Endothelial cell of umbilical vein (primary cell): ENCODE results near the gene TRPM5. TPM values are rescaled to one million over a fixed set of nuclear protein-coding genes. Genes with fewer than 3 reads are reported as not detected.
A peak's percentile ranks its signal among the peaks of the same experiment; 100 is the strongest.

ENCODE experiments used
- BruUV-seq: library from RNA; stranded (reverse); fragments of 400-500 nt; replicated peaks from 2 replicates; lab custom pipeline; 2021; lab: Mats Ljungman, UMichigan
- CTCF ChIA-PET: fragments of 300-600, 350-600 bp; sonication (Branson Sonifier 250); formaldehyde crosslinking; loops from one replicate; lab custom pipeline; 2021; ENCODE audit warnings: antibody characterized with exemption, inconsistent platforms; lab: Charles Lee
- POLR2A ChIA-PET: fragments of 300-600, 350-600 bp; sonication (Branson Sonifier 250); formaldehyde crosslinking; loops from one replicate; lab custom pipeline; 2021; ENCODE audit warnings: antibody characterized with exemption, inconsistent platforms; lab: Charles Lee
- DNase-seq: peaks from one replicate; pipeline ENCODE4 v3.0.0-alpha.2; 2011; ENCODE audit warnings: low read depth, low spot score
- FAIRE-seq: peaks from 2 replicates; lab custom pipeline; 2011; peaks lifted over from hg19 to GRCh38; lab: Jason Lieb, UNC
- H2AFZ ChIP-seq: 2 replicates; pipeline ENCODE4 v1.6.0; 2012; ENCODE audit warnings: low read depth, low read length, control low read depth, inconsistent platforms
- H3K27ac ChIP-seq: 2 replicates; pipeline ENCODE4 v1.5.1; 2011; ENCODE audit warnings: low read depth, mild to moderate bottlenecking, control low read depth, low read length, moderate library complexity; ENCODE audit not compliant: insufficient read depth
- H3K27me3 ChIP-seq, 2 experiments: 2 replicates each; pipeline versions ENCODE4 v1.6.0 to v1.6.1; 2011; ENCODE audit warnings: low read length in 2 of 2, mixed read lengths in 1 of 2; ENCODE audit not compliant: control insufficient read depth in 2 of 2, insufficient read depth in 2 of 2
- H3K36me3 ChIP-seq, 2 experiments: 2 replicates in 1 of 2; 3 replicates in 1 of 2; pipeline ENCODE4 v1.5.1; 2011; ENCODE audit warnings: low read length in 2 of 2, mild to moderate bottlenecking in 1 of 2, moderate library complexity in 1 of 2; ENCODE audit not compliant: control insufficient read depth in 2 of 2, insufficient read depth in 2 of 2; ENCODE audit errors: extremely low read depth in 1 of 2
- H3K4me1 ChIP-seq: 3 replicates; pipeline ENCODE4 v1.5.1; 2011; ENCODE audit warnings: mild to moderate bottlenecking, low read length; ENCODE audit not compliant: control insufficient read depth, insufficient read depth; ENCODE audit errors: extremely low read depth
- H3K4me2 ChIP-seq: 2 replicates; pipeline ENCODE4 v1.6.1; 2011; ENCODE audit warnings: low read length, control low read depth, mixed read lengths; ENCODE audit not compliant: insufficient read depth
- H3K4me3 ChIP-seq, 3 experiments: fragments of 200-600 bp in 1 of 3; sonication (generic), shearing (Covaris generic) in 1 of 3; replicated peaks in 1 of 3; 2 replicates each; pipeline ENCODE4 v1.5.1; 2011 to 2016; ENCODE audit warnings: control low read depth in 3 of 3, low read length in 3 of 3, mild to moderate bottlenecking in 2 of 3, inconsistent platforms in 1 of 3, low read depth in 1 of 3, moderate library complexity in 1 of 3; ENCODE audit not compliant: insufficient read depth in 1 of 3
- H3K79me2 ChIP-seq: 2 replicates; pipeline ENCODE4 v1.6.0; 2012; ENCODE audit warnings: low read length, inconsistent platforms; ENCODE audit not compliant: control insufficient read depth, insufficient read depth
- H3K9ac ChIP-seq: replicated peaks from 2 replicates; pipeline ENCODE3; 2011; ENCODE audit warnings: low read length, control low read depth; ENCODE audit not compliant: insufficient read depth; ENCODE audit errors: extremely low read depth
- H3K9me1 ChIP-seq: replicated peaks from 3 replicates; pipeline ENCODE4 v1.6.0; 2011; ENCODE audit warnings: mild to moderate bottlenecking, low read length; ENCODE audit not compliant: control insufficient read depth, insufficient read depth; ENCODE audit errors: extremely low read depth
- H3K9me3 ChIP-seq: replicated peaks from 2 replicates; pipeline ENCODE4 v1.5.1; 2012; ENCODE audit warnings: low read length, inconsistent platforms; ENCODE audit not compliant: control insufficient read depth, insufficient read depth
- H4K20me1 ChIP-seq: replicated peaks from 2 replicates; pipeline ENCODE3; 2011; ENCODE audit warnings: mild to moderate bottlenecking, low read length; ENCODE audit not compliant: control insufficient read depth, insufficient read depth; ENCODE audit errors: extremely low read depth
- EZH2 ChIP-seq: IDR thresholded peaks from 2 replicates; pipeline ENCODE4 v1.6.1; 2012; ENCODE audit warnings: borderline replicate concordance, low read depth, mild to moderate bottlenecking, moderate library complexity, low read length, inconsistent platforms; ENCODE audit not compliant: severe bottlenecking
- FOS ChIP-seq: IDR thresholded peaks from 2 replicates; pipeline ENCODE4 v1.6.1; 2011; ENCODE audit warnings: mild to moderate bottlenecking, low read length, moderate library complexity, borderline replicate concordance; ENCODE audit not compliant: insufficient read depth
- GATA2 ChIP-seq: IDR thresholded peaks from 2 replicates; pipeline ENCODE4 v1.7.0; 2011; ENCODE audit warnings: low read depth, mild to moderate bottlenecking, moderate library complexity, mixed read lengths, low read length; ENCODE audit not compliant: insufficient read length, insufficient read depth
- JUN ChIP-seq: IDR thresholded peaks from 2 replicates; pipeline ENCODE4 v1.6.1; 2011; ENCODE audit warnings: borderline replicate concordance, low read depth; ENCODE audit not compliant: insufficient read length, insufficient read depth
- MYC ChIP-seq: IDR thresholded peaks from one replicate; pipeline ENCODE4 v1.6.1; 2011; ENCODE audit warnings: mild to moderate bottlenecking, low read depth, low read length
- POLR2A ChIP-seq: IDR thresholded peaks from 2 replicates; pipeline ENCODE4 v1.6.1; 2012; ENCODE audit warnings: low read depth, mild to moderate bottlenecking, control low read depth, low read length
- POLR2AphosphoS5 ChIP-seq: IDR thresholded peaks from 2 replicates; pipeline ENCODE4 v1.6.1; 2012; ENCODE audit warnings: low read depth, mild to moderate bottlenecking, control low read depth, low read length, moderate library complexity; ENCODE audit not compliant: insufficient read depth
- dilution Hi-C: fragments of 300-500 bp; cut with MboI; formaldehyde crosslinking; loops from one replicate; pipeline ENCODE4 v1.15.0; 2019; ENCODE audit warnings: low sequenced_read_pairs; ENCODE audit not compliant: extremely low pct_ligation_motif_present
- intact Hi-C: fragments of 100-400 bp; cut with micrococcal nuclease; formaldehyde crosslinking; loops from one replicate; pipeline ENCODE4 v1.10.0; 2022
- polyA plus RNA-seq, 4 experiments: library from polyadenylated mRNA; depleted of rRNA in 3 of 4; stranded (reverse) in 3 of 4; unstranded in 1 of 4; fragments of >200 nt; gene quantifications; 2 replicates each; pipeline versions ENCODE4 v1.2.1 to v1.2.3, GENCODE V29; 2011 to 2012; ENCODE audit warnings: missing spikeins in 1 of 4
- total RNA-seq: library from RNA; stranded (reverse); gene quantifications from 2 replicates; pipeline ENCODE4 v1.2.3, GENCODE V29; 2021
- TF ChIP-seq, protein P1 (sequence below), 2 donors: IDR thresholded peaks; 1 replicate in 1 of 2; 2 replicates in 1 of 2; pipeline ENCODE4 v1.5.1; 2011; ENCODE audit warnings: low read length in 2 of 2, mild to moderate bottlenecking in 2 of 2, moderate library complexity in 2 of 2, control low read depth in 1 of 2, inconsistent platforms in 1 of 2, low read depth in 1 of 2; ENCODE audit not compliant: insufficient read depth in 1 of 2; ENCODE audit errors: extremely low read depth in 1 of 2
- TF ChIP-seq, protein P2 (sequence below): IDR thresholded peaks from 2 replicates; pipeline ENCODE4 v1.6.1; 2011; ENCODE audit not compliant: insufficient read depth, insufficient read length

The TRPM5 gene
- total and polyA plus RNA-seq, 2 donors (not counting 3 experiments of a cell fraction or from before 2014, with no cell fraction given) = not detected

DNA sequence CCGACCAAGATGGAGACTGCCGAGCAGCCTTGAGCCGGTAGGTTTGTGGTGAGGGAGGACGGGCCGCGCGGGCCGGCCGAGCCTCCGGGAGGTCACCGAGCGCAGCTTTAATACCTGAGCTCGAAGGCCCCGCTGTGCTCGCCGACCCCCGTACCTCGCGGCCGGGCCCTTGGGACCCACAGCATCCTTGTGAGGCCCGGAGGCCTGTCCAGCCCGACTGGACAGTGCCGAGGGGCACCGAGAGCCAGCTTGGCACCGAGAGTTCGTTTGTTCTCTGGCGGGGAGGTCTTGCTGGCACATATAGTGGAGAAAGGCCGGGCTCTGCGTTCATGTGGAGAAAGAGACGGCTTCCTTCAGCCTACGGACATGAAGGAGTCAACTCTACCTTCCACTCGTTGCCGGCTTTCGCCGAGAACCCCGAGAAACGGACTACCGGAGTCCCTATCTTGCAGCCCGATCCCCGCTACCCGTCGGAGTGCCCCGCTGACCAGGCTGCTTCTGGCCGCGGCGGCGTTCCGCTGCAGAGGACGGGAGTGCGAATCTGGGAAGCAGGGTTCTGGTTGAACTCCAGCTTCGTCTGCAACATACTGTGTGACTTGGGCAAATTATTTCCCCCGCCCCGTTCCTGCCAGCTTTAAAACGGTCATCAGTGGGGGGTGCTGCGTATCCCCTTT lies 43.4 kb downstream of the TRPM5 start:
- Histone ChIP-seq H4K20me1 (no peaks in the 10 kb centered on the region), H3K36me3 (peaks cover 7 to 29% of the 10 kb centered on the region in 2 experiments), H3K9me1 (no peaks in the 10 kb centered on the region), H3K27ac (peak overlapping the region; percentile 93), H3K4me2 (peak overlapping the region; percentile 82), H3K4me1 (peaks cover 18% of the 10 kb centered on the region), H2AFZ (peak overlapping the region; percentile 3), H3K79me2 (peaks cover 17% of the 10 kb centered on the region), H3K27me3 (no peaks in the 10 kb centered on the region), H3K9ac (peak overlapping the region; percentile 97), H3K4me3 (peak overlapping the region; percentile 56 to 86 (median 81)), H3K9me3 (no peaks in the 10 kb centered on the region)
- TF ChIP-seq, protein P1, sequence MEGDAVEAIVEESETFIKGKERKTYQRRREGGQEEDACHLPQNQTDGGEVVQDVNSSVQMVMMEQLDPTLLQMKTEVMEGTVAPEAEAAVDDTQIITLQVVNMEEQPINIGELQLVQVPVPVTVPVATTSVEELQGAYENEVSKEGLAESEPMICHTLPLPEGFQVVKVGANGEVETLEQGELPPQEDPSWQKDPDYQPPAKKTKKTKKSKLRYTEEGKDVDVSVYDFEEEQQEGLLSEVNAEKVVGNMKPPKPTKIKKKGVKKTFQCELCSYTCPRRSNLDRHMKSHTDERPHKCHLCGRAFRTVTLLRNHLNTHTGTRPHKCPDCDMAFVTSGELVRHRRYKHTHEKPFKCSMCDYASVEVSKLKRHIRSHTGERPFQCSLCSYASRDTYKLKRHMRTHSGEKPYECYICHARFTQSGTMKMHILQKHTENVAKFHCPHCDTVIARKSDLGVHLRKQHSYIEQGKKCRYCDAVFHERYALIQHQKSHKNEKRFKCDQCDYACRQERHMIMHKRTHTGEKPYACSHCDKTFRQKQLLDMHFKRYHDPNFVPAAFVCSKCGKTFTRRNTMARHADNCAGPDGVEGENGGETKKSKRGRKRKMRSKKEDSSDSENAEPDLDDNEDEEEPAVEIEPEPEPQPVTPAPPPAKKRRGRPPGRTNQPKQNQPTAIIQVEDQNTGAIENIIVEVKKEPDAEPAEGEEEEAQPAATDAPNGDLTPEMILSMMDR (IDR thresholded peaks at IDR 0.05; ENCODE audit: extremely low read depth in 1 of 2, insufficient read depth in 1 of 2, low read depth in 1 of 2, low read length in 2 of 2) = no peak
- TF ChIP-seq EZH2 (no peak), FOS (no peak), POLR2AphosphoS5 (no peak), POLR2A (no peak), MYC (no peak), GATA2 (no peak), JUN (no peak)
- TF ChIP-seq, protein P2, sequence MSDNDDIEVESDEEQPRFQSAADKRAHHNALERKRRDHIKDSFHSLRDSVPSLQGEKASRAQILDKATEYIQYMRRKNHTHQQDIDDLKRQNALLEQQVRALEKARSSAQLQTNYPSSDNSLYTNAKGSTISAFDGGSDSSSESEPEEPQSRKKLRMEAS = no peak
- FAIRE-seq = no peak
- POLR2A ChIA-PET = interaction anchor here (0.6 to 2.1 kb wide), 6 partner anchors 14 to 691 kb away, joined by 3 to 12 read pairs (median 5); partner anchors contain the start of gene CD81
- dilution Hi-C loops (no loop called here), intact Hi-C loops (loop anchor here (1.0 kb wide), 5 partner anchors 18 to 532 kb away; no protein-coding TSS in a partner anchor)
- DNase-seq = no peak
- CTCF ChIA-PET = interaction anchor here (0.6 to 5.0 kb wide), 11 partner anchors 12 to 639 kb away, joined by 3 to 42 read pairs (median 5); partner anchors contain the start of gene CD81
- BruUV-seq = TSS peak; percentile 59
